ENCODE data around the gene GUCA2A.

DNA sequence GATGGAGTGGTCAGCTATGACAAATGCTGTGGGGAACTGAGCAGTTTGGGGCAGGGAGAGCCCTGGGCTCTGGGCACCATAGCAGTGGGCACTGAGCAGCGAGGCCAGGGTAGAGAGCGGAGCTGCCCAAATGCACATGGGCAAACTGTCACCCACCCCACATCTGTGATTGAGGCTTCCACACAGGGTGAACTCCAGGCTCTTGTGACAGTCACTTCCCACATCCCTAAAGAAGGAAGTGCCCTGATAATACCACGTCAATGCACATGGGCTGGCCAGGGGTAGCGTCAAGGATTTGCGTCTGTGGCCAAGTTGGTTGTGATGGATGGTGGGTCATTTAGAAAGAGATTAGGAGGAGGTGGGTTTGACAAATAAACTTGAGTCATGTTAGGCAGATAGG lies 13.9 kb downstream of the GUCA2A start:
- no peak for TF ChIP-seq CTCF (IDR thresholded peaks at IDR 0.05)
- TF ChIP-seq, protein P1, sequence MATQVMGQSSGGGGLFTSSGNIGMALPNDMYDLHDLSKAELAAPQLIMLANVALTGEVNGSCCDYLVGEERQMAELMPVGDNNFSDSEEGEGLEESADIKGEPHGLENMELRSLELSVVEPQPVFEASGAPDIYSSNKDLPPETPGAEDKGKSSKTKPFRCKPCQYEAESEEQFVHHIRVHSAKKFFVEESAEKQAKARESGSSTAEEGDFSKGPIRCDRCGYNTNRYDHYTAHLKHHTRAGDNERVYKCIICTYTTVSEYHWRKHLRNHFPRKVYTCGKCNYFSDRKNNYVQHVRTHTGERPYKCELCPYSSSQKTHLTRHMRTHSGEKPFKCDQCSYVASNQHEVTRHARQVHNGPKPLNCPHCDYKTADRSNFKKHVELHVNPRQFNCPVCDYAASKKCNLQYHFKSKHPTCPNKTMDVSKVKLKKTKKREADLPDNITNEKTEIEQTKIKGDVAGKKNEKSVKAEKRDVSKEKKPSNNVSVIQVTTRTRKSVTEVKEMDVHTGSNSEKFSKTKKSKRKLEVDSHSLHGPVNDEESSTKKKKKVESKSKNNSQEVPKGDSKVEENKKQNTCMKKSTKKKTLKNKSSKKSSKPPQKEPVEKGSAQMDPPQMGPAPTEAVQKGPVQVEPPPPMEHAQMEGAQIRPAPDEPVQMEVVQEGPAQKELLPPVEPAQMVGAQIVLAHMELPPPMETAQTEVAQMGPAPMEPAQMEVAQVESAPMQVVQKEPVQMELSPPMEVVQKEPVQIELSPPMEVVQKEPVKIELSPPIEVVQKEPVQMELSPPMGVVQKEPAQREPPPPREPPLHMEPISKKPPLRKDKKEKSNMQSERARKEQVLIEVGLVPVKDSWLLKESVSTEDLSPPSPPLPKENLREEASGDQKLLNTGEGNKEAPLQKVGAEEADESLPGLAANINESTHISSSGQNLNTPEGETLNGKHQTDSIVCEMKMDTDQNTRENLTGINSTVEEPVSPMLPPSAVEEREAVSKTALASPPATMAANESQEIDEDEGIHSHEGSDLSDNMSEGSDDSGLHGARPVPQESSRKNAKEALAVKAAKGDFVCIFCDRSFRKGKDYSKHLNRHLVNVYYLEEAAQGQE (IDR thresholded peaks at IDR 0.05; ENCODE audit: insufficient read depth in 1 of 2, low read depth in 2 of 2, low read length in 1 of 2), result no peak
- TF ChIP-seq POLR2AphosphoS5 (IDR thresholded peaks at IDR 0.05; ENCODE audit: low read depth, low read length), result no peak

Data from Panc1 (cell line).